Activated T-cell treated with anti-CD3 and anti-CD28 coated beads, Interleukin-2, amount 50 U/mL, for 72 hours (primary cell): ENCODE data around the gene IRAK2. TPM values are rescaled to one million over a fixed set of nuclear protein-coding genes. Genes with fewer than 3 reads are reported as not detected.

Experiments
- ATAC-seq, 2 donors: fragments of 150-1000 bp; cut with Tn5 transposase; replicated peaks in 1 of 2; 2 replicates each; pipeline ENCODE4 v1.10.0; 2021; ENCODE audit warnings: moderate library complexity in 2 of 2, mild to moderate bottlenecking in 1 of 2
- DNase-seq, 2 donors: peaks; one replicate each; pipeline ENCODE4 v3.0.0; 2021 to 2022; ENCODE audit warnings: mixed read lengths in 1 of 2
- H3K27ac Mint-ChIP-seq: one replicate; pipeline ENCODE4 v1.8.0; 2022; ENCODE audit warnings: mild to moderate bottlenecking, moderate library complexity, mixed read lengths
- H3K27me3 Mint-ChIP-seq: one replicate; pipeline ENCODE4 v1.8.0; 2022; ENCODE audit warnings: low read depth, mixed read lengths
- H3K36me3 Mint-ChIP-seq, 2 donors: one replicate each; pipeline ENCODE4 v1.8.0; 2022; ENCODE audit warnings: mixed read lengths in 2 of 2, mild to moderate bottlenecking in 1 of 2; ENCODE audit not compliant: insufficient read depth in 2 of 2
- H3K4me1 Mint-ChIP-seq: one replicate; pipeline ENCODE4 v1.8.0; 2022; ENCODE audit warnings: low read depth, mixed read lengths
- H3K4me3 Mint-ChIP-seq, 2 donors: one replicate each; pipeline ENCODE4 v1.8.0; 2022; ENCODE audit warnings: mild to moderate bottlenecking in 2 of 2, mixed read lengths in 2 of 2, moderate library complexity in 2 of 2
- H3K9me3 Mint-ChIP-seq, 2 donors: one replicate each; pipeline ENCODE4 v1.8.0; 2022; ENCODE audit warnings: mixed read lengths in 2 of 2
- total RNA-seq, 2 donors: library from RNA; stranded (reverse); gene quantifications; one replicate each; pipeline ENCODE4 v1.2.3, GENCODE V29; 2022

The IRAK2 gene
- total RNA-seq, 2 donors from 2014 or later: 9.4 to 11.8 TPM

GRCh38 chr3:10290481-10291176 is 125.9 kb downstream of the IRAK2 start:
- Mint-ChIP-seq H3K4me1 (peaks cover 20% of the 10 kb centered on the region), H3K27me3 (no peaks in the 10 kb centered on the region), H3K36me3 (peaks cover 2 to 10% of the 10 kb centered on the region in 2 donors), H3K27ac (no peak overlapping the region), H3K9me3 (no peaks in the 10 kb centered on the region), H3K4me3 (no peak overlapping the region)
- no peak for ATAC-seq
- DNase-seq: no peak

- peaks cover 4 to 16% of the 10 kb centered on the region in 2 donors for H3K36me3 Mint-ChIP-seq
- no peak for ATAC-seq
- peaks cover 16% of the 10 kb centered on the region for H3K4me1 Mint-ChIP-seq
- no peak overlapping the region for H3K4me3 Mint-ChIP-seq
- H3K27ac Mint-ChIP-seq: no peak overlapping the region
- no peaks in the 10 kb centered on the region for H3K27me3 Mint-ChIP-seq
- no peak for DNase-seq
- H3K9me3 Mint-ChIP-seq: no peaks in the 10 kb centered on the region
Observed at GRCh38 chr3:10291641-10292040, 126.9 kb downstream of the IRAK2 start.

GRCh38 chr3:10292505-10293419 is 128.0 kb downstream of the IRAK2 start, which contains the start of gene GHRL:
Gene GHRL (minus strand): TSS chr3:10292947. CDS start chr3:10290180, 2,767 bp downstream.
- ATAC-seq (peak in 1 of 2 donors; percentile 22), DNase-seq (no peak)
- no peak within 1 kb of the TSS for H3K4me3 Mint-ChIP-seq
- peaks cover 16% of the 10 kb centered on the region for H3K4me1 Mint-ChIP-seq
- H3K27me3 Mint-ChIP-seq: no peaks in the 10 kb centered on the region
- H3K27ac Mint-ChIP-seq: peak within 1 kb of the TSS; percentile 12
- H3K36me3 Mint-ChIP-seq: peaks cover 8 to 19% of the 10 kb centered on the region in 2 donors
- H3K9me3 Mint-ChIP-seq: no peaks in the 10 kb centered on the region

Other genes with a start within 250 kb of the IRAK2 start
- under 1 TPM; 0.41 to 0.93 TPM for gene IL17RC, start 247.8 kb upstream of the IRAK2 start, total RNA-seq
- gene CRELD1, start 231.1 kb upstream of the IRAK2 start, total RNA-seq: 10 to 100 TPM; 18.8 to 25.3 TPM
- gene PRRT3, start 212.5 kb upstream of the IRAK2 start, total RNA-seq: 10 to 100 TPM in 1 of 2 donors, 1 to 10 TPM in 1; 7.9 to 14.5 TPM
- gene EMC3, start 178.1 kb upstream of the IRAK2 start, total RNA-seq: 10 to 100 TPM; 45.3 to 48.7 TPM
- 10 to 100 TPM; 77.2 to 81.2 TPM for gene FANCD2, start 138.5 kb upstream of the IRAK2 start, total RNA-seq
- gene FANCD2OS, start 56.7 kb upstream of the IRAK2 start, total RNA-seq: not detected
- 10 to 100 TPM; 89.0 to 89.3 TPM for gene BRK1, start 49.2 kb upstream of the IRAK2 start, total RNA-seq
- gene VHL, start 23.1 kb upstream of the IRAK2 start, total RNA-seq: 10 to 100 TPM; 61.1 to 61.7 TPM
- 10 to 100 TPM; 40.8 to 49.8 TPM for gene TATDN2, start 83.5 kb downstream of the IRAK2 start, total RNA-seq
- 1 to 10 TPM in 1 of 2 donors, under 1 TPM in 1; 0.43 to 1.3 TPM for gene GHRL, start 128.0 kb downstream of the IRAK2 start, total RNA-seq
- 10 to 100 TPM; 84.0 to 88.5 TPM for gene SEC13, start 156.2 kb downstream of the IRAK2 start, total RNA-seq